HG03457 (cell line): ENCODE data around the gene PMEPA1.

ENCODE experiments used
- ATAC-seq: cut with Tn5 transposase; IDR thresholded peaks from one replicate; pipeline ENCODE4 v1.9.1; 2021; ENCODE audit warnings: moderate number of reproducible peaks; ENCODE audit not compliant: unreplicated experiment

The PMEPA1 gene

GRCh38 chr20:57695012-57695411, 14.8 kb downstream of the PMEPA1 start:
- ATAC-seq: no peak

GRCh38 chr20:57694481-57694880, 15.3 kb downstream of the PMEPA1 start:
- ATAC-seq: no peak

GRCh38 chr20:57693670-57694329, 16.0 kb downstream of the PMEPA1 start:
- ATAC-seq: no peak

GRCh38 chr20:57693002-57693582, 16.7 kb downstream of the PMEPA1 start:
- ATAC-seq: no peak

- no peak for ATAC-seq
These were observed 17.4 kb downstream of the PMEPA1 start for GRCh38 chr20:57692393-57692792.

- no peak for ATAC-seq
These were observed 18.1 kb downstream of the PMEPA1 start for GRCh38 chr20:57691699-57692098.

GRCh38 chr20:57690525-57690924, 19.3 kb downstream of the PMEPA1 start:
- no peak for ATAC-seq

- ATAC-seq: no peak
These were observed 19.9 kb downstream of the PMEPA1 start for GRCh38 chr20:57689745-57690481.

GRCh38 chr20:57688864-57689263, 21.0 kb downstream of the PMEPA1 start:
- no peak for ATAC-seq

- ATAC-seq: no peak
These were observed 21.5 kb downstream of the PMEPA1 start for GRCh38 chr20:57688295-57688694.

- ATAC-seq: no peak
These were observed 22.7 kb downstream of the PMEPA1 start for GRCh38 chr20:57686931-57687652.

- ATAC-seq: no peak
These were observed 24.6 kb downstream of the PMEPA1 start for GRCh38 chr20:57685146-57685758.

- no peak for ATAC-seq
These were observed 25.0 kb downstream of the PMEPA1 start for GRCh38 chr20:57684808-57685140.

GRCh38 chr20:57683881-57684807, 25.7 kb downstream of the PMEPA1 start:
- no peak for ATAC-seq

GRCh38 chr20:57683287-57683686, 26.5 kb downstream of the PMEPA1 start:
- ATAC-seq: no peak

GRCh38 chr20:57682184-57683101, 27.4 kb downstream of the PMEPA1 start:
- ATAC-seq: no peak

GRCh38 chr20:57680934-57681914, 28.6 kb downstream of the PMEPA1 start:
- ATAC-seq: no peak

GRCh38 chr20:57680131-57680716, 29.6 kb downstream of the PMEPA1 start:
- ATAC-seq: peak; percentile 52
